ENCODE results near the gene REEP2. TPM values are rescaled to one million over a fixed set of nuclear protein-coding genes. Genes with fewer than 3 reads are reported as not detected.

REEP2 gene
- total RNA-seq, 1 experiment from 2014 or later = 4.5 TPM

- TF ChIP-seq, protein P1, sequence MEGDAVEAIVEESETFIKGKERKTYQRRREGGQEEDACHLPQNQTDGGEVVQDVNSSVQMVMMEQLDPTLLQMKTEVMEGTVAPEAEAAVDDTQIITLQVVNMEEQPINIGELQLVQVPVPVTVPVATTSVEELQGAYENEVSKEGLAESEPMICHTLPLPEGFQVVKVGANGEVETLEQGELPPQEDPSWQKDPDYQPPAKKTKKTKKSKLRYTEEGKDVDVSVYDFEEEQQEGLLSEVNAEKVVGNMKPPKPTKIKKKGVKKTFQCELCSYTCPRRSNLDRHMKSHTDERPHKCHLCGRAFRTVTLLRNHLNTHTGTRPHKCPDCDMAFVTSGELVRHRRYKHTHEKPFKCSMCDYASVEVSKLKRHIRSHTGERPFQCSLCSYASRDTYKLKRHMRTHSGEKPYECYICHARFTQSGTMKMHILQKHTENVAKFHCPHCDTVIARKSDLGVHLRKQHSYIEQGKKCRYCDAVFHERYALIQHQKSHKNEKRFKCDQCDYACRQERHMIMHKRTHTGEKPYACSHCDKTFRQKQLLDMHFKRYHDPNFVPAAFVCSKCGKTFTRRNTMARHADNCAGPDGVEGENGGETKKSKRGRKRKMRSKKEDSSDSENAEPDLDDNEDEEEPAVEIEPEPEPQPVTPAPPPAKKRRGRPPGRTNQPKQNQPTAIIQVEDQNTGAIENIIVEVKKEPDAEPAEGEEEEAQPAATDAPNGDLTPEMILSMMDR (IDR thresholded peaks at IDR 0.05; ENCODE audit: insufficient read depth in 1 of 2, low read depth in 1 of 2, low read length in 1 of 2, severe bottlenecking in 1 of 2, unreplicated experiment in 1 of 2) = no peak
- Mint-ChIP-seq H3K27ac (ENCODE audit: unreplicated experiment) (no peak overlapping the region), H3K27me3 (ENCODE audit: insufficient read depth, unreplicated experiment) (no peaks in the 10 kb centered on the region), H3K36me3 (ENCODE audit: insufficient read depth, unreplicated experiment) (no peaks in the 10 kb centered on the region), H3K4me3 (ENCODE audit: unreplicated experiment) (no peak overlapping the region), H3K4me1 (ENCODE audit: low read depth, unreplicated experiment) (no peaks in the 10 kb centered on the region), H3K9me3 (ENCODE audit: unreplicated experiment) (no peaks in the 10 kb centered on the region)
- no peak for DNase-seq
- ChIA-PET POLR2A (interaction anchor here (0.9 to 1.7 kb wide), 3 partner anchors 10 to 120 kb away, joined by 3 to 7 read pairs (median 3); partner anchors contain the start of genes EGR1 and ETF1), CTCF (interaction anchor here (0.9 to 1.4 kb wide), 3 partner anchors 47 to 530 kb away, joined by 4 read pairs; no protein-coding TSS in a partner anchor)
- BruUV-seq (replicated peaks) = no TSS peak
- intact Hi-C loops (cut with micrococcal nuclease; ENCODE audit: unreplicated experiment) = no loop called here
- Histone ChIP-seq H3K4me1 (no peaks in the 10 kb centered on the region), H3K36me3 (ENCODE audit: control insufficient read depth, insufficient read depth, low read length) (no peaks in the 10 kb centered on the region), H3K9me3 (no peaks in the 10 kb centered on the region), H3K27me3 (replicated peaks; ENCODE audit: control insufficient read depth, insufficient read depth, low read length) (no peaks in the 10 kb centered on the region), H3K4me3 (ENCODE audit: low read depth, low read length) (no peak overlapping the region)
Observed at GRCh38 chr5:138455232-138455930, 16.5 kb downstream of the REEP2 start.

DNA sequence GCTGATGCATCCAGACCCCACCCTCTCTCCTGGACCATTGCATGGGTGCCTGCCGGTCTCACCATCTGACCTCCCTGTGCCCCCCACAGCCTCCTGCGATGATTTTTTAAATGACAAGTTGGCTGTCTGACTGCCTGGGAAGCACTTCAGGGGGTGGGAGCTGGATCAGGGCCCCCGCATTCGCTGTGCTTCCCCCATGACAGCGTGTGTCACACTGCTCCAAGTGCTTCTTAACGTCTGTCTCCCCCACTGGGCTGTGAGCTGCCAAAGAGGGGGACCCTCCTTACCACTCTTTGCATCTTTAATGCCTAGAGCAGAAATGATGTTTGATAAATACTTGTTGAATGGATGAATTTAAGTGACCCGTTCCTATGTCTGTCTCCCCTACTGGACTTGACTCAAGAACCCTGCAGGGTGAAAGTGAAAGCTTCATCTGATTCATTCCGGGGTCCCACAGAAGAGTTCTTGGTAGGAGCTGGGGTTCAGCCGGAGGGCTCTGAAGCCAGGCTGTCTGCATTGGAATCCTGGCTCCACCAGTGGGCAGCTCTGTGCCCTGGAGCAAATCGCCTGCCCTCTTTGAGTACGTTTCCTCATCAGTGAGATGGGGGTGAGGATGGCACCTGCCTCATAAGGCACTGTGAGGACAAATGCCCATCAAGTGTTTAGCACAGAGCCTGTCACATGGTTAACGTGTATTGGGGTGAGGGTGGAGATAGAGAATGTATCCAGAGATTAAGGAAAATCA lies 18.8 kb downstream of the REEP2 start:
- Mint-ChIP-seq H3K27me3 (ENCODE audit: insufficient read depth, unreplicated experiment) (no peaks in the 10 kb centered on the region), H3K27ac (ENCODE audit: unreplicated experiment) (no peak overlapping the region), H3K36me3 (ENCODE audit: insufficient read depth, unreplicated experiment) (no peaks in the 10 kb centered on the region), H3K9me3 (ENCODE audit: unreplicated experiment) (no peaks in the 10 kb centered on the region), H3K4me1 (ENCODE audit: low read depth, unreplicated experiment) (no peaks in the 10 kb centered on the region), H3K4me3 (ENCODE audit: unreplicated experiment) (no peak overlapping the region)
- Histone ChIP-seq H3K9me3 (no peaks in the 10 kb centered on the region), H3K4me1 (no peaks in the 10 kb centered on the region), H3K36me3 (ENCODE audit: control insufficient read depth, insufficient read depth, low read length) (no peaks in the 10 kb centered on the region), H3K4me3 (ENCODE audit: low read depth, low read length) (no peak overlapping the region), H3K27me3 (replicated peaks; ENCODE audit: control insufficient read depth, insufficient read depth, low read length) (no peaks in the 10 kb centered on the region)
- TF ChIP-seq, protein P1 (IDR thresholded peaks at IDR 0.05; ENCODE audit: insufficient read depth in 1 of 2, low read depth in 1 of 2, low read length in 1 of 2, severe bottlenecking in 1 of 2, unreplicated experiment in 1 of 2) = peak in 1 of 2 experiments; percentile 5
- ChIA-PET CTCF (interaction anchor here (0.6 kb wide), 1 partner anchor 213 kb away, joined by 3 read pairs; no protein-coding TSS in a partner anchor), POLR2A (interaction anchor here (1.2 kb wide), 1 partner anchor 86 kb away, joined by 4 read pairs; no protein-coding TSS in a partner anchor)
- no peak for DNase-seq
- intact Hi-C loops (cut with micrococcal nuclease; ENCODE audit: unreplicated experiment) = no loop called here
- no TSS peak for BruUV-seq (replicated peaks)

DNA sequence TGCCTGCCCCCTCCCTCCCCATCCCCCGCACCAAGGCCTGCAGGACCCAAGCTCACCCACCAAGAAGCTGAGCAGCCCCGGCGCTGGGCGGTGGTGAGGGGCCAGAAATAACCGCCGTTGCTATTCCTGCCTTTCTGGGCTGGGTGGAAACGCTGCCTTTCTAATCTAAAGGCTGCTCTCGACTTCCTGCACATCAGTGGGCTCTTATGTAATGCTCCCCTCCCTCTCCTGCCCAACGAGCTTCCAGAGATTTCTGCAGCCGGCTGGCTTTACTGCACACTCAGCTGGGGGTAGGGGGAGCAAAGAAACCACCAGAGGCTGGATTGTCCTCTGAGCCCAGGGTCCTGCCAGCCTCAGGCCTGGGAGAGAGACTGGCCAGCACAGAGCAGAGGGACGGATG lies 19.5 kb downstream of the REEP2 start:
- intact Hi-C loops (cut with micrococcal nuclease; ENCODE audit: unreplicated experiment) = no loop called here
- TF ChIP-seq, protein P1 (IDR thresholded peaks at IDR 0.05; ENCODE audit: insufficient read depth in 1 of 2, low read depth in 1 of 2, low read length in 1 of 2, severe bottlenecking in 1 of 2, unreplicated experiment in 1 of 2) = no peak
- Histone ChIP-seq H3K9me3 (no peaks in the 10 kb centered on the region), H3K27me3 (replicated peaks; ENCODE audit: control insufficient read depth, insufficient read depth, low read length) (no peaks in the 10 kb centered on the region), H3K36me3 (ENCODE audit: control insufficient read depth, insufficient read depth, low read length) (no peaks in the 10 kb centered on the region), H3K4me1 (no peaks in the 10 kb centered on the region; the same call in 1 of the 2 replicates), H3K4me3 (ENCODE audit: low read depth, low read length) (no peak overlapping the region)
- no peak for DNase-seq
- BruUV-seq (replicated peaks) = no TSS peak
- Mint-ChIP-seq H3K4me1 (ENCODE audit: low read depth, unreplicated experiment) (no peaks in the 10 kb centered on the region), H3K9me3 (ENCODE audit: unreplicated experiment) (no peaks in the 10 kb centered on the region), H3K4me3 (ENCODE audit: unreplicated experiment) (no peak overlapping the region), H3K36me3 (ENCODE audit: insufficient read depth, unreplicated experiment) (peaks cover under 1% of the 10 kb centered on the region), H3K27me3 (ENCODE audit: insufficient read depth, unreplicated experiment) (no peaks in the 10 kb centered on the region), H3K27ac (ENCODE audit: unreplicated experiment) (no peak overlapping the region)
- ChIA-PET CTCF (interaction anchor here (0.6 kb wide), 1 partner anchor 214 kb away, joined by 3 read pairs; no protein-coding TSS in a partner anchor), POLR2A (no interaction called here)
